ENCODE results near the gene ANKRD50. TPM values are rescaled to one million over a fixed set of nuclear protein-coding genes. Genes with fewer than 3 reads are reported as not detected.
A peak's percentile ranks its signal among the peaks of the same experiment; 100 is the strongest.

The ANKRD50 gene
- 1.7 TPM for total RNA-seq

- Histone ChIP-seq H3K9me3 (ENCODE audit: low read depth, low read length) (no peaks in the 10 kb centered on the region), H3K4me1 (ENCODE audit: insufficient read depth, low read length) (peaks cover 26% of the 10 kb centered on the region), H3K27me3 (ENCODE audit: insufficient read depth, low read length) (no peaks in the 10 kb centered on the region), H3K4me3 (ENCODE audit: low read length) (peak within 1 kb of the TSS; percentile 52)
Observed at GRCh38 chr4:124712372-124713184, at the start of gene ANKRD50. Gene ANKRD50, minus strand, starts transcription at chr4:124712732. Its CDS starts 2,221 bp downstream, at chr4:124710511.

DNA sequence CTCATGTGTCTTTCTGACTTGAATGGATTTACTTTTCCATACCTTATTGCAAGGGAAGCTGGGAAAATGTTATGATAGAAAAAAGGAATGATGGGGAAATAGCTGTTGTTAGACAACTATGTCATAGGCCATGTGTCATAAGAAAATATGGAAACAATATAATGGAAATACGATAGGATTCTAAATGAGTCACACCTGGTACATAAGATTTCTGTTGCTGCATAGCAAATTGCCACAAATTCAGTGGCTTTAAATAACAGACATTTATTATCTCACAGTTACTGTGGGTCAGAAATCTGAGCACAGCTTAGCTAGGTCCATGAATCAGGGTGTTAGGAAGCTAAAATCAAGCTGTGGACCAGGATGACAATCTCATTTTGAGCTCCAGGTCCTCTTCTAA, 44.6 kb upstream of the ANKRD50 start:
- no peaks in the 10 kb centered on the region for H3K27me3 ChIP-seq (ENCODE audit: insufficient read depth, low read length)
- no peak overlapping the region for H3K4me3 ChIP-seq (ENCODE audit: low read length)
- no peaks in the 10 kb centered on the region for H3K9me3 ChIP-seq (ENCODE audit: low read depth, low read length)
- no peaks in the 10 kb centered on the region for H3K4me1 ChIP-seq (ENCODE audit: insufficient read depth, low read length)

GRCh38 chr4:124754681-124755080, 42.1 kb upstream of the ANKRD50 start:
- no peaks in the 10 kb centered on the region for H3K27me3 ChIP-seq (ENCODE audit: insufficient read depth, low read length)
- H3K9me3 ChIP-seq (ENCODE audit: low read depth, low read length): no peaks in the 10 kb centered on the region
- no peaks in the 10 kb centered on the region for H3K4me1 ChIP-seq (ENCODE audit: insufficient read depth, low read length)
- H3K4me3 ChIP-seq (ENCODE audit: low read length): no peak overlapping the region

- no peaks in the 10 kb centered on the region for H3K27me3 ChIP-seq (ENCODE audit: insufficient read depth, low read length)
- H3K4me1 ChIP-seq (ENCODE audit: insufficient read depth, low read length): no peaks in the 10 kb centered on the region
- no peaks in the 10 kb centered on the region for H3K9me3 ChIP-seq (ENCODE audit: low read depth, low read length)
Observed at GRCh38 chr4:124753941-124754581, 41.5 kb upstream of the ANKRD50 start.

GRCh38 chr4:124749421-124749820, 36.9 kb upstream of the ANKRD50 start:
- H3K4me1 ChIP-seq (ENCODE audit: insufficient read depth, low read length): no peaks in the 10 kb centered on the region
- H3K4me3 ChIP-seq (ENCODE audit: low read length): no peak overlapping the region
- no peaks in the 10 kb centered on the region for H3K9me3 ChIP-seq (ENCODE audit: low read depth, low read length)
- no peaks in the 10 kb centered on the region for H3K27me3 ChIP-seq (ENCODE audit: insufficient read depth, low read length)

More at GRCh38 chr4:124753941-124754581, 41.5 kb upstream of the ANKRD50 start:
- H3K4me3 ChIP-seq (ENCODE audit: low read length): no peak overlapping the region

DNA sequence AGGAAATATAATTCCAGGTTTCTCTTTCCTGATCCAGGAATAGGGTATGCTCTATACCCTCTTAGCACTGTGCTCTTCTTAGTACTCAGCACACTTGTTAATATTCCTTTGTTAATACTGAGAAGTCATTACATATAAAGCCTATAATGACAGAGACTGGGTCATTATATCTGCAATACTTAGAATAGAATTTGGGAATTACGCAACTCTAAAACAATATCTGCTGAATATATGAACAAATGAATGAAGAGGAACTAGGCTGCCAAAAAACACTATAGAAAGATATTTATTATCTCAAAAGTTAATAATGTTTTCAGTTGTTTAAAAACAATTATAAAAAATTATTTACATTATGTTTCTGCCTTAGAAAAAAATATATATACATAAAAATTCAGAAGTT, 36.4 kb upstream of the ANKRD50 start:
- no peaks in the 10 kb centered on the region for H3K27me3 ChIP-seq (ENCODE audit: insufficient read depth, low read length)
- H3K9me3 ChIP-seq (ENCODE audit: low read depth, low read length): no peaks in the 10 kb centered on the region
- H3K4me3 ChIP-seq (ENCODE audit: low read length): no peak overlapping the region
- H3K4me1 ChIP-seq (ENCODE audit: insufficient read depth, low read length): no peaks in the 10 kb centered on the region

DNA sequence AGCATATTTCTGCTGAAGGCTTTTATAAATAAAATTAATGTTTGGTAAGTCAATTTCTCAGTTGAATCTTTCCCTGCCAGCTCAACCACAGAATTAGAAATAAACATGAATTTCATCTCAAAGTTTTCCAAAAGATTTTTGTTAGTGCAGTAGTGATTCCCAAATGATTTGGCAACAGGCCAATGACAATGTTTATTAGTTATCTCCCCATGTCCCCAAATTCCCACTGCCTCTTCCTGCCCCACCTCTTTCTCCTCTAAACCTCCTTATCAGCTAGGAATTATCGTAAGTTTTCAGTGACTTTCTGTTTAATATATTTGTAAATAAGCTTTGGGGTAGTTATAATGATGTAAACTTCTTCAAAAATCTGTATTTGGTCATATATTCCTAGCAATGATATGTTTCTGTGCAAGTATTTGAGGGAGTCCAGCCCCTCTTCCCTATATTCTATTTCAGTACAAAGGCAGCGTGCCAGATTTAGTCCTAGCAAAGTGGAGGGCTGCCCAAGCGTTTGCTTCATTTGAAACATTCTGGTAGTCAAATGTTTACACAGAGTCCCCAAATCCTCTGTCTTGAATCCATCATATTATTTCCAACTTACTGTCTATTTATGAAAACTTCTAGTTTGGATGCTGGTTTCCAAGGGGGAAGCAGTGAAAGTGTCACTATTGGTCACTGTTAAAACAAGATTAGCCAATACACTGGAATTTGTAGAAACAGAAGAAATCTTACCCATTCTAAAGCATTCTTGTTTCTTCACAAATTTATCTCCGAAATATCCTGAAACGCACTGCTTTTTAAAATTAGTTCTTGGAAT, 33.7 kb upstream of the ANKRD50 start:
- no peaks in the 10 kb centered on the region for H3K27me3 ChIP-seq (ENCODE audit: insufficient read depth, low read length)
- no peak overlapping the region for H3K4me3 ChIP-seq (ENCODE audit: low read length)
- H3K4me1 ChIP-seq (ENCODE audit: insufficient read depth, low read length): no peaks in the 10 kb centered on the region
- H3K9me3 ChIP-seq (ENCODE audit: low read depth, low read length): no peaks in the 10 kb centered on the region

DNA sequence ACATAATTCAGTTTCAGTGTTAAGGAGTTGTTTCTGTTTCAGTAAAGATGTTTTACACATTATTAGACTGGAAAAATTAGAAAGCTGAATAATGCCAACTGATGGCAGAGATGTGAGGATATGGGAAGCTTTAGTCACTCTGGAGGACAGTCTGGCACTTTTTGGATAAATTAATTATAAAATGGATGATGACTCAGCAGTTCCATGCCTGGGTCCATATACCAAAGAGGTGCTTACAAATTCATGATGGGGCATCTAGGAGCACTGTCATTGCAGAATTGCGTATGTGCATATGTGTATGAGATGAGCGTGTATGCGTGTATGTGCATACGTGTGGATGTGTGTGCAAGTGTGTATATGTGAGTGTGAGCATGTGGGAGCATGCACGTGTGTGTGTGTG, 31.2 kb upstream of the ANKRD50 start:
- Histone ChIP-seq H3K9me3 (ENCODE audit: low read depth, low read length) (no peaks in the 10 kb centered on the region), H3K4me1 (ENCODE audit: insufficient read depth, low read length) (no peaks in the 10 kb centered on the region), H3K27me3 (ENCODE audit: insufficient read depth, low read length) (no peaks in the 10 kb centered on the region), H3K4me3 (ENCODE audit: low read length) (no peak overlapping the region)

DNA sequence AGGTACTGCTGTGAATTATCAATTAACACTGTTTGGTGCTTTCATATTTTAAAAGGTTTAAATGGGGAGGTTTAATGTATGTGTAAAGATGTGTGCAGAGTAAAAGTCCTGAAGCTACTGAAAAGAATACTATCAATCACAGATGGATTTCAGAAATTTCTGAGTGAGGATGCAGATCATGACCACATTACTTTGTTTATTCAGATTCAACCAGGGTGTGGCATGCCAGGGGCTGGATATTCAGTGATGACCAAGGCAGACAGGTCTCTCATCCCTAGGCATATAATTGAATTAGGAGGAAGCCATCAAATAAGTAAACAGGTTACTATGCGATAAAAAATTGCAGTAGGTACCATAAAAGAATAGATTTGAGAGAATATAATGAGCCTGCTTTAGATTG, 28.0 kb upstream of the ANKRD50 start:
- no peaks in the 10 kb centered on the region for H3K4me1 ChIP-seq (ENCODE audit: insufficient read depth, low read length)
- no peak overlapping the region for H3K4me3 ChIP-seq (ENCODE audit: low read length)
- no peaks in the 10 kb centered on the region for H3K27me3 ChIP-seq (ENCODE audit: insufficient read depth, low read length)
- H3K9me3 ChIP-seq (ENCODE audit: low read depth, low read length): no peaks in the 10 kb centered on the region

DNA sequence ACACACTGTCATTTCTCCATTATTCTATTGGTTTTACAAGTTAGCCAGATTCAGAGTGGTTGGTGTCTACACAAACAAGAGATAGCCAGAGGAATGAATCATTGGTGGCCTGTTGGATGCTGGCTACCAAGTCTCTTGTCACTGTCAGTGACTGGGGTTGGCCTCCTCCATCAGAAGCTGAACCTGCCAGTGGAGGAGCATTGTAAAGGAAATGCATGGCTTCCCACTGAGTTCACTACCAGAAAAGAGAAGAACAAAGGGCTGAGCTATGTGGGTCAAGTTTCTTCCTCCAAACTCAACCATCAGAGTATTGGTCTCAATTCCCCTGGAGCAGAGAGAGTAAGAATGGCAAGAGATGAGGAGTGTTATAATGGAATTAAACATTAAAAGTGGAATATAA, 26.5 kb upstream of the ANKRD50 start:
- Histone ChIP-seq H3K4me1 (ENCODE audit: insufficient read depth, low read length) (no peaks in the 10 kb centered on the region), H3K9me3 (ENCODE audit: low read depth, low read length) (no peaks in the 10 kb centered on the region), H3K27me3 (ENCODE audit: insufficient read depth, low read length) (no peaks in the 10 kb centered on the region), H3K4me3 (ENCODE audit: low read length) (no peak overlapping the region)

- Histone ChIP-seq H3K4me3 (ENCODE audit: low read length) (no peak overlapping the region), H3K9me3 (ENCODE audit: low read depth, low read length) (no peaks in the 10 kb centered on the region), H3K27me3 (ENCODE audit: insufficient read depth, low read length) (no peaks in the 10 kb centered on the region), H3K4me1 (ENCODE audit: insufficient read depth, low read length) (no peaks in the 10 kb centered on the region)
Observed at GRCh38 chr4:124737619-124738018, 25.1 kb upstream of the ANKRD50 start.

DNA sequence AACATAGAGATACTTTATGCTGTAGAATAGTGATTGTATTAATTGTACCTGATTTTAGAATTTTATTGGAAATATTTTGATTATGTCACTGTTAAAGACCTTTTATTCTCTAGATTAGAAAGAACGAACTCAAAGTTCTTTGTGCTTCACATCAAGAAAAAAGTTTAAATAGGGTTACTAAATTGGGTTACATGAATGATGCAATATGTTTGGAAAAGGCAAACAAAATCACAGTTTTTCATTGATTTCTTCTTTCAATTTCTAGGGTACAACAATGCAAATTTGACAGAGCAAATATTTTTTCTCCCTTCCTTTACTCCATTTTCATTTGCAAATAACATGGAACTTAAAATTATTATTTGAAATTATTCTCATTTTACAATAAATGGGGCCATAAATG, 24.0 kb upstream of the ANKRD50 start:
- Histone ChIP-seq H3K27me3 (ENCODE audit: insufficient read depth, low read length) (no peaks in the 10 kb centered on the region), H3K4me1 (ENCODE audit: insufficient read depth, low read length) (no peaks in the 10 kb centered on the region), H3K4me3 (ENCODE audit: low read length) (no peak overlapping the region), H3K9me3 (ENCODE audit: low read depth, low read length) (no peaks in the 10 kb centered on the region)

GRCh38 chr4:124727331-124727890, 14.9 kb upstream of the ANKRD50 start:
- Histone ChIP-seq H3K4me1 (ENCODE audit: insufficient read depth, low read length) (no peaks in the 10 kb centered on the region), H3K27me3 (ENCODE audit: insufficient read depth, low read length) (no peaks in the 10 kb centered on the region), H3K9me3 (ENCODE audit: low read depth, low read length) (no peaks in the 10 kb centered on the region), H3K4me3 (ENCODE audit: low read length) (no peak overlapping the region)

DNA sequence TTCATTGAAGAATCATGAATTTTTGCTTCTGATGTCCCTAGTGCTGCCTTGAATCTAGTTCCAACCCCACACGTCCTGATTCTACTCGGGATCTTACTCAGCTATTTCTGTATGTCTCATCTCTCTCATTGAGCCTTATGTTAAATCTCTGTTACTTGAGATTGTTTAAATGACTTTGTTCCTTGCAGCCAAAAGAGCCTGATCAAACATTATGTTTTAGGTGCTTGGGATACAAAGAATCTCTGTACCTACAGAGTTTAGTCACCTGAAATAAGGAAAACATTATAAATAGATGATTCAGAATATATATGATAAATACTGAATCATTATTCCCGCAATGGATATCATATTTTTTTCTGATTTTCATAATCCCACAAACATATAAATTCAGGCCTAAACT, 13.7 kb upstream of the ANKRD50 start:
- no peaks in the 10 kb centered on the region for H3K9me3 ChIP-seq (ENCODE audit: low read depth, low read length)
- no peak overlapping the region for H3K4me3 ChIP-seq (ENCODE audit: low read length)
- no peaks in the 10 kb centered on the region for H3K4me1 ChIP-seq (ENCODE audit: insufficient read depth, low read length)
- no peaks in the 10 kb centered on the region for H3K27me3 ChIP-seq (ENCODE audit: insufficient read depth, low read length)

DNA sequence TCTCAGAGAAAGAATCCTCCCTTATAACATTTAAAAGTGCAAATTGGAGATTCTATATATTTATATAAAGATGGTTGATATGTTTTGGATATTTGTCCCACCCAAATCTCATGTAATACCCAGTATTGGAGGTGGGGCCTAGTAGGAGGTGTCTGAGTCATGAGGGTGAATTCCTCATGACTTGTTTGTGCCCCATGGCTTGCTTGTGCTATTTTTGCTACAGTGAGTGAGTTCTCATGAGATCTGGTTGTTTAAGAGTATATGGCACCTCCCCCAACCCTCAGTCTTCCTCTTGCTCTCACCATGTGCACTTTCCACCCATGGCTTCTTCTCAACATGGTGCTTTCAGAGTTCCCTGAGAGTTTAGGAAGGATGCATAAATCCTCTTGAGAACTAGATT, 9.5 kb upstream of the ANKRD50 start:
- Histone ChIP-seq H3K27me3 (ENCODE audit: insufficient read depth, low read length) (no peaks in the 10 kb centered on the region), H3K9me3 (ENCODE audit: low read depth, low read length) (no peaks in the 10 kb centered on the region), H3K4me3 (ENCODE audit: low read length) (no peak overlapping the region), H3K4me1 (ENCODE audit: insufficient read depth, low read length) (no peaks in the 10 kb centered on the region)

All from mononuclear cell (primary cell).